ENCODE data around the gene CNPY3.

- no peak for TF ChIP-seq CTCF (IDR thresholded peaks at IDR 0.05)
- no peak for TF ChIP-seq POLR2AphosphoS5 (IDR thresholded peaks at IDR 0.05)
Observed at GRCh38 chr6:42971746-42972327, 42.6 kb downstream of the CNPY3 start.

All from upper lobe of left lung (tissue), 4 donors.